ENCODE measurements around the gene HSPA8.

HSPA8 gene

DNA sequence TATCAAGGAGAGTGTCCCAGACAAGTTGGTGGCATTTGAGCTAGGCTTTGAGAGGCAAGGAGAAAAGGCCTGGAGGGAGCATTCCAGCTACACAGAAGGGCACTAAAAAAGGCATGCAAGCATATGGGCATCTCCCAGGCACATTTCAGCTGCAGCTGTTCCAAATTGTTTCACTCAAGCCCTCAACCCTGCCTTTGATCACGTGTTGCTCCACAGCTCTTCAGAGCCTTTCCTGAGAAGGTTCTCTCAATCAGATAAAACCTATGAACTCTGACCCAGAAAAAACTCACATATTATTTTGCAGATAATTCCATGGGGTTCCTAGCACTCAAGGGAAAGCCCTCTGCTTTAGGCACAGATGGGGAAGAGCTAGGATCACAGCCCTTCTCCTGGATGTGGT is 24.4 kb upstream of the HSPA8 start:
- Histone ChIP-seq H3K27me3 (no peaks in the 10 kb centered on the region), H3K9me3 (peaks cover 7% of the 10 kb centered on the region; the same call in 1 of the 2 replicates), H3K4me1 (peaks cover 7% of the 10 kb centered on the region; the same call in 1 of the 2 replicates), H3K36me3 (peaks cover 9% of the 10 kb centered on the region), H3K4me3 (ENCODE audit: low read depth, low read length) (no peak overlapping the region)
- no peak for DNase-seq
- no peak for TF ChIP-seq CTCF (IDR thresholded peaks at IDR 0.05; ENCODE audit: low read depth, low read length)

- Histone ChIP-seq H3K27me3 (no peaks in the 10 kb centered on the region), H3K9me3 (peaks cover 7% of the 10 kb centered on the region; the same call in 1 of the 2 replicates), H3K4me3 (ENCODE audit: low read depth, low read length) (no peak overlapping the region), H3K4me1 (peaks cover 7% of the 10 kb centered on the region; the same call in 1 of the 2 replicates), H3K36me3 (peaks cover 9% of the 10 kb centered on the region)
- DNase-seq = no peak
- TF ChIP-seq CTCF (IDR thresholded peaks at IDR 0.05; ENCODE audit: low read depth, low read length) = no peak
Measured at GRCh38 chr11:123085497-123085896, 23.6 kb upstream of the HSPA8 start.

- Histone ChIP-seq H3K27me3 (no peaks in the 10 kb centered on the region), H3K36me3 (peaks cover 12% of the 10 kb centered on the region), H3K4me1 (peaks cover 7% of the 10 kb centered on the region; the same call in 1 of the 2 replicates), H3K4me3 (ENCODE audit: low read depth, low read length) (no peak overlapping the region), H3K9me3 (peaks cover 7% of the 10 kb centered on the region; the same call in 1 of the 2 replicates)
- TF ChIP-seq CTCF (IDR thresholded peaks at IDR 0.05; ENCODE audit: low read depth, low read length) = no peak
- no peak for DNase-seq
Measured at GRCh38 chr11:123084454-123084853, 22.5 kb upstream of the HSPA8 start.

DNA sequence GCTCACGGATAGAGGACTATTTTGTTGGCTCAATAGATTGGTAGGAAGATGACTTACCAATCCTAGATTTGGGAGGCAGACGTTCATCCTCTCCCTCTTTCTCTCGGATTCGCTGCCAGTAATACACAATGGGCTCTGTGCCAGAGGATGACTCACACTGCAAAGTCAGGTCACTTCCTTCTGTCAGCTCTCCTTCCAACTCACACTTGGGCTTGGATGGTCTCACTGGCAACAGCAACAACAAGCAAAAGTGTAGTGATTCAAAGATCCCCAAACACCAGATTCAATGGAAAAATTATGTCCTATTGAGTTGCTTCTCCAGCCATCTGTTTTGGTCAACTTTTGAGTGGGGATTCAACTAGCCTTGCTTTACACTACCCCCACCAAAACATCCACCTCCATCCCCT is 21.7 kb upstream of the HSPA8 start:
- H3K4me1 ChIP-seq = peaks cover 7% of the 10 kb centered on the region; the same call in 1 of the 2 replicates
- peak; percentile 85 for DNase-seq
- H3K4me3 ChIP-seq (ENCODE audit: low read depth, low read length) = no peak overlapping the region
- peaks cover 12% of the 10 kb centered on the region for H3K36me3 ChIP-seq
- TF ChIP-seq CTCF (IDR thresholded peaks at IDR 0.05; ENCODE audit: low read depth, low read length) = no peak
- H3K9me3 ChIP-seq = peaks cover 7% of the 10 kb centered on the region; the same call in 1 of the 2 replicates
- no peaks in the 10 kb centered on the region for H3K27me3 ChIP-seq

DNA sequence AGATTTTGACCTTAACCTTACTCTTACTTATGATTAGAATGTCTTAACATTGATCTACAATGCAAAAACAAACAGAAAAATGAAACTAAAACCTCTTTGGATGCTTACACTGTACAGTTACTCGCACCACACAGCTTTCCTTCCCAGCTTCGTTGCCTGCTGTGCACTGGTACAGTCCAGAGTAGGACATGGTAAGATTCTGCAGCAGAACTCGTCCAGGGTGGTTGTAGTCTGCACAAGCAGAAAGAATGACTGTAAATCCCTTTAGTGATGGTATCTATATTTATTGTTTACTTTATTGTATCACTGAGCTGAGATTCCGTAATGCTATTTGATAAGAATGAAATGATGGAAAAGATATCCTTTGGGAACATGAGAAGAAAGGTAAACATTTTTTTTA is 21.0 kb upstream of the HSPA8 start:
- no peaks in the 10 kb centered on the region for H3K27me3 ChIP-seq
- TF ChIP-seq CTCF (IDR thresholded peaks at IDR 0.05; ENCODE audit: low read depth, low read length) = no peak
- no peak for DNase-seq
- H3K4me3 ChIP-seq (ENCODE audit: low read depth, low read length) = no peak overlapping the region
- peaks cover 7% of the 10 kb centered on the region; the same call in 1 of the 2 replicates for H3K9me3 ChIP-seq
- H3K36me3 ChIP-seq = peaks cover 12% of the 10 kb centered on the region
- peaks cover 7% of the 10 kb centered on the region; the same call in 1 of the 2 replicates for H3K4me1 ChIP-seq

DNA sequence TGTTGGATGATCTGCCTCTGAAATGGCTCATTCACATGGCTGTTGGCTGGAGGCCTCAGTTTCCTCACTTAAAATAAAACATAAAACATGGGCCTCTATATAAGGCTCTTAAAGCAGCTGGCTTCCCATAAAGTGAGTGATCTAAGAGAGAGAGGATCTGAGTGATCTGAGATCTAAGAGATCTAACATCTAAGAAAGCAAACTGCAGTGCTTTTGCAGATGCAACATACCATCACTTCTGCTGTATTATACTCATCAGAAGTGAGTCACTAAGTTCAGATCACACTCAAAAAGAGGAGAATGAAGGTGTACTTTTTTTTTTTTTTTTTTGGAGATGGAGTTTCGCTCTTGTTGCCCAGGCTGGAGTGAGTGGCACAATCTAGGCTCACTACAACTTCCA is 18.1 kb upstream of the HSPA8 start:
- Histone ChIP-seq H3K36me3 (peaks cover 12% of the 10 kb centered on the region), H3K9me3 (peaks cover 7% of the 10 kb centered on the region; the same call in 1 of the 2 replicates), H3K4me3 (ENCODE audit: low read depth, low read length) (no peak overlapping the region), H3K27me3 (no peaks in the 10 kb centered on the region), H3K4me1 (peaks cover 7% of the 10 kb centered on the region; the same call in 1 of the 2 replicates)
- TF ChIP-seq CTCF (IDR thresholded peaks at IDR 0.05; ENCODE audit: low read depth, low read length) = no peak
- no peak for DNase-seq
